Kidney epithelial cell (primary cell): Measurements from ENCODE around the gene DHRS2. TPM values are rescaled to one million over a fixed set of nuclear protein-coding genes. Genes with fewer than 3 reads are reported as not detected.
"Not testable (repeated sequence)": the region's sequence is repeated elsewhere in the genome, so short reads cannot be mapped to it uniquely, and the experiment has no call there.

Experiments used
- DNase-seq: peaks from one replicate; pipeline ENCODE4 v3.0.0-alpha.2; 2010; ENCODE audit warnings: low read depth
- H3K27me3 ChIP-seq: 2 replicates; pipeline ENCODE4 v1.6.0; 2011; ENCODE audit warnings: low read length; ENCODE audit not compliant: control insufficient read depth, insufficient read depth
- H3K36me3 ChIP-seq: 2 replicates; pipeline ENCODE4 v1.5.1; 2011; ENCODE audit warnings: low read length; ENCODE audit not compliant: control insufficient read depth, insufficient read depth
- H3K4me3 ChIP-seq: 2 replicates; pipeline ENCODE4 v1.5.1; 2011; ENCODE audit warnings: low read depth, mild to moderate bottlenecking, control low read depth, low read length
- total RNA-seq: library from RNA; depleted of rRNA; stranded (reverse); fragments of >200 nt; gene quantifications from 2 replicates; pipeline ENCODE4 v1.2.3, GENCODE V29; 2015
- TF ChIP-seq, protein P1 (sequence below): IDR thresholded peaks from 2 replicates; pipeline ENCODE4 v1.5.1; 2011; ENCODE audit warnings: mild to moderate bottlenecking, moderate library complexity, low read length, control low read depth, inconsistent platforms; ENCODE audit not compliant: insufficient read depth, poor library complexity, severe bottlenecking

The DHRS2 gene
- total RNA-seq, 1 donor from 2014 or later, result 3.6 TPM

DNA sequence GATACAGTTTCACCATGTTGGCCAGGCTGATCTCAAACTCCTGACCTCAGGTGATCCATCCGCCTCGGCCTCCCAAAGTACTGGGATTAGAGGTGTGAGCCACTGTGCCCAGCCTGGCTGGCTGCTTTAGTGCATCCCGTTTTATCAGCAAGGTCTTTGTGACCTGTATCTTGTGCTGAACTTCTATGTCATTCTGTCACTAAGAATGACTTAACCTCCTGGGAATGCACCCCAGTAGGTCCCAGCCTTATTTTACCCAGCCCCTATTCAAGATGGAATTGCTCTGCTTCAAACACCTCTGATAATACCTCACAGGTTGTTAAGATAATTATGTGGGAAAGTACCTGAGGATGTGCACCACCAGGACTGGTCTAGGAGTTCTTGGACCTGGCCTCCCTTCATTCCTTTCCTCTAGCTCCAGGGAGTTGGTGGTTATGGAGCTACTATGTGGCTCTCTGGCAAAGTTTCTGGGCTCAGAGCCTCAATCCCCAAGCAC, 31.4 kb upstream of the DHRS2 start:
- DNase-seq, result no peak
- no peak overlapping the region for H3K4me3 ChIP-seq
- TF ChIP-seq, protein P1, sequence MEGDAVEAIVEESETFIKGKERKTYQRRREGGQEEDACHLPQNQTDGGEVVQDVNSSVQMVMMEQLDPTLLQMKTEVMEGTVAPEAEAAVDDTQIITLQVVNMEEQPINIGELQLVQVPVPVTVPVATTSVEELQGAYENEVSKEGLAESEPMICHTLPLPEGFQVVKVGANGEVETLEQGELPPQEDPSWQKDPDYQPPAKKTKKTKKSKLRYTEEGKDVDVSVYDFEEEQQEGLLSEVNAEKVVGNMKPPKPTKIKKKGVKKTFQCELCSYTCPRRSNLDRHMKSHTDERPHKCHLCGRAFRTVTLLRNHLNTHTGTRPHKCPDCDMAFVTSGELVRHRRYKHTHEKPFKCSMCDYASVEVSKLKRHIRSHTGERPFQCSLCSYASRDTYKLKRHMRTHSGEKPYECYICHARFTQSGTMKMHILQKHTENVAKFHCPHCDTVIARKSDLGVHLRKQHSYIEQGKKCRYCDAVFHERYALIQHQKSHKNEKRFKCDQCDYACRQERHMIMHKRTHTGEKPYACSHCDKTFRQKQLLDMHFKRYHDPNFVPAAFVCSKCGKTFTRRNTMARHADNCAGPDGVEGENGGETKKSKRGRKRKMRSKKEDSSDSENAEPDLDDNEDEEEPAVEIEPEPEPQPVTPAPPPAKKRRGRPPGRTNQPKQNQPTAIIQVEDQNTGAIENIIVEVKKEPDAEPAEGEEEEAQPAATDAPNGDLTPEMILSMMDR, result no peak

DNA sequence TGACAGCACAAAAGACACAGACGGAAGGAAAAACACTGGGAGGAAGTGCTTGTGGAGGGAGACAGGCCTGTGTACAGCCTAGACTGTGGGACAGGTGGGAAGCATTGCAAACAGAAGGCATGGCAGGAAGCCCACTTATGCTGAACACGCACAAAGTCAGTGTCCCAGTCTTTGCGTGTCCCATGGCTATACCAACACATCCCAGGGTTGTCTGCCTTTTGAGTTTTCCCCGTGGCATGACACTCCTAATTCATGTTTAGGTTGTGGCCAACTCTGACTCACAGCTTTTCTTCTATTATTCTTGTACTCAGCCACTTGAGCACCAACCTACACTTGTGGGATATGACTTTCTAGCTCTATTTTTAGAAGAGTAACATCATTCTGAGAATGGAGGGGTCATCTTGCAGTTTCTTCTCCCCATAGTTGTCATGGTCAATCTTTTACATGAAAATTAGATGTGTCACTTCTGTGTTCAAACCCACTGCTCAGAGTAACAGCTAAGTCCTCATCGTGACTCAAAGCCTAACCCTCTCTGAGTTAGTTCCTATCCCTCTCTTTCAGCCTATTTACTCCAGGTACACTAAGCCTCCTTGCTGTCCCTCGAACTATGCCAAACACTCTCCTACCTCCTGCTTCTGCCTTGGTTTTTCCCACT, 30.1 kb upstream of the DHRS2 start:
- H3K36me3 ChIP-seq, result no peaks in the 10 kb centered on the region

More for the DNA sequence above, 31.4 kb upstream of the DHRS2 start:
- no peaks in the 10 kb centered on the region for H3K36me3 ChIP-seq
- peaks cover 2% of the 10 kb centered on the region for H3K27me3 ChIP-seq

DNA sequence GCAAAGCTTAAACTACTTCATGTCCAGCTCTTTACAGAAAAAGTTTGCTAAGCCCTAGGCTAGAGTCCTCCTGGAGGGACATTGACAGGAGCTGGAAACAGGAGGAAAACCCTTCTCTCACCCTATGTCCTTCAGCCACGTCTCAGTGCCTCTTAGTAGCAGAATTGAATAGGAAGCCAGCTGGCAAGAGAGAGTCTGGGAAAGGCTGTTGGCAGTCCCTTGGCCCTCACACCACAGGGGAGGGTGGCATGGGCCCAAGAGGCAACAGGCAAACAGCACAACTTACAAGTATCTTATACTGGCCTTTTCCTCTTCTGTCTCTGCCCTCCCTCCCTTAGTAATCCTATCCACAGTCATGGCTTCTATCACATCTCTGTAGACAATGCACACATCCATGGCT, 27.7 kb upstream of the DHRS2 start:
- no peaks in the 10 kb centered on the region for H3K36me3 ChIP-seq
- TF ChIP-seq, protein P1, result no peak
- H3K4me3 ChIP-seq, result no peak overlapping the region
- no peak for DNase-seq
- peaks cover 2% of the 10 kb centered on the region for H3K27me3 ChIP-seq

More for the DNA sequence above, 30.1 kb upstream of the DHRS2 start:
- no peak overlapping the region for H3K4me3 ChIP-seq
- TF ChIP-seq, protein P1, result no peak
- no peak for DNase-seq
- H3K27me3 ChIP-seq, result peaks cover 2% of the 10 kb centered on the region

DNA sequence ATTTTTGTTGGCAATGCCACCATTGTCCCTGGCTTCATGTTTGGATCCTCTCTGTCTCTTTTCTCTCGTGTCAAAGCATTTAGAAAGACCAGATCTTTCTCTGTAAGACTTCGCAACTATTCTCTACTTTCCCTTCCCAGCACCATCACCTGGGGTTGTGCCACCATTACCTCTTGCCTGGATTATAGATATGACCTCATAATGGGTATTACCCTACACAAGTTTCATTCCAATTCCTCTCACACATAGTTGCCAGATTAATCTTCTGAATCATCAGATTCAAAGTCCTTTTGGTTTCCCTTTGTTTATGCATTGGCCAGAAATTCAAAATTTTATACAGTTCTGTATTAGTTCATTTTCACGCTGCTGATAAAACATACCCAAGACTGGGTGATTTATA, 27.2 kb upstream of the DHRS2 start:
- H3K27me3 ChIP-seq, result peaks cover 2% of the 10 kb centered on the region
- H3K36me3 ChIP-seq, result no peaks in the 10 kb centered on the region
- TF ChIP-seq, protein P1, result no peak
- DNase-seq, result no peak
- no peak overlapping the region for H3K4me3 ChIP-seq

DNA sequence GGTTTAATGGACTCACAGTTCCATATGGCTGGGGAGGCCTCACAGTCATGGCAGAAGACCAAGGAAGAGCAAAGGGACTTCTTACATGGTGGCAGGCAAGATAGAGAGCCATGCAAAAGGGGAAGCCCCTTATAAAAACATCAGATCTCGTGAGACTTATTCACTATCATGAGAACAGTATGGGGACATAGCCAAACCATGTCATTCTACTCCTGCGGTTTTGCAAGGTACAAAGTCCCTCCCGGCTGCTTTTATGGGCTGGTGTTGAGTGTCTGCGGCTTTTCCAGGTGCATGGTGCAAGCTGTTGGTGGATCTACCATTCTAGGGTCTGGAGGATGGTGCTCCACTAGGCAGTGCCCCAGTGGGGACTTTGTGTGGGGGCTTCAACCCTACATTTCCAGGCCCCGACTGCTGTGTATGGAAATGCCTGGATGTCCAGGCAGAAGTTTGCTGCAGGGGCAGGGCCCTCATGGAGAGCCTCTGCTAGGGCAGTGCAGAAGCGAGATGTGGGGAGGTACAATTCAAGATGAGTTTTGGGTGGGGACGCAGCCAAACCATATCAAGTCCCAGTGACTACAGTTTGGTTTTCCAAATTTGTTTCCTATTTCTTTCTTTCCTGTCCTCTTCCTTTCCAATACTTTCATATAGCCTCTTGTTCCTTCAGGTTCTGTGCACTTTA, 26.6 kb upstream of the DHRS2 start:
- not testable (repeated sequence) for H3K4me3 ChIP-seq, H3K27me3 ChIP-seq, DNase-seq, H3K36me3 ChIP-seq

DNA sequence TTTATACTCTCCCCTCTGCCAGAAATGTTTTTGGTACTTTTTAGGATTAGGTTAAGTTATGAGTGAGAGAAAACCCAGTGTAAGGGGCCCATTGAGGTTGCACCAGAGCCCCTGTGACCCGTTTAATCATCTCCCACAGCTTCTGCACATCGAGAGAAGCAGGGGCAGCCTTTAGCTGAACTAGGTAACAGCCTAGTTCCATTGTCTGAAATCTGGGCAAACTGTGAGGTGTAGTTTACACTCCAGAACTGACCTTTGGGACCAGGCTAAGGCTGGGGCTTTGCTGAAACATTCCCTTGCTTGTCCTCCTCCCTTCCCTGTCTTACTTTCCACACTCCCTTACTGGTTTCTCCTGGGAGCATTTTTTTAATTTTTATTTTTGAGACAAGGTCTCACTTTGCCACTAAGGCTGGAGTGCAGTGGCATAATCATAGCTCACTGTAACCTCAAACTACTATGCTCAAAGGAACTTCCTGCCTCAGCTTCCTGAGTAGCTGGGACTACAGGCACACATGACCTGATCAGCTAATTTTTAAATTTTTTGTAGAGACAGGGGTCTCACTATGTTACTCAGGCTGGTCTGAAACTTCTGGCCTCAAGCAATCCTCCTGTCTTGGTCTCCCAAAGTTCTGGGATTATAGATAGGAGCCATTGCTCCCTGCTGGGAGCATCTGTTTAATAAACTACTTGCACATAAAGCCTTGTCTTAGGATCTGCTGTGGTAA, 25.9 kb upstream of the DHRS2 start:
- Histone ChIP-seq H3K4me3 (no peak overlapping the region), H3K36me3 (no peaks in the 10 kb centered on the region), H3K27me3 (peaks cover 2% of the 10 kb centered on the region)
- no peak for DNase-seq
- TF ChIP-seq, protein P1, result no peak
